DMS53 treated with DMSO at 0.1 percent for 48 hours (cell line): ENCODE results near the gene KEL.

Experiments used
- DNase-seq: peaks from one replicate; lab custom pipeline; 2025; ENCODE audit not compliant: unreplicated experiment; lab: John Stamatoyannopoulos, UW

The KEL gene

DNA sequence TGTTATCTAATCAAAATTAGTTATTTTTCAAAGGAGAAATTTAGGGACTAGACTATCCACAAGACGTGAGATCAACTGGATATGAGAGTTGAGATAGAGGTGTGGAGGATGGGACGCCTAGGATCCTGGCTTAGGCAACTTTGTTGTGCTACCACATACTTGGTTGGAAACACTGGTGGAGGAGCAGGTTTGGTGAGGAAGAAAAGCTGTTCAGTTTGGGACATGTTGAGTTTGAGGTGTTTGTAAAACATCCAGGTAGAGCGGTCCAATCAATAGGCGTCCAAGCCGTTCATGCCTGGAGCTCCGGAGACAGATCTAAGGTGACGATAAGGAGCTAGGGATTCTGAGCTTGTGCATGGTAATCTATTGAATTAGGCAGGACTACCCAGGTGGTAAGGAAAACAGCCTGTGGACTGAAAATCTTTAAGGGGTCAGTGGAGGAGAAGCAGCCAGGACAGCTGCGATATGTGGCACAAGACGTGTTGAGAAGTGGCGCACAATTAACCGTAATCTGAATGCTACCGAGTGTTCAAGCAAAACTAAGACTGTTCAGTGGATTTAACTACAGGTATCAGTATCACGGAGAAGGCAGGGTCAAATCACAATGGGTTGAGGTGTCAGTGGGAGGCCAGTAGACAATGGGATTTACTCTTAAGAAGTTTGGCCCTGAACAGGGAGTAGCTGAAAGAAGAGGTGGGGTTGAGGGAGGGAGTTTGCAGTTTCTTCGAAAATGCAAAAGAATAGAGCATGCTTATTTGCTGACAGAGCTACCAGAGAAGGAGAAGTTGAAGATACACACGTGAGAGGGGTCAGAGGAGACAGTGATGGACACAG lies 60.5 kb downstream of the KEL start:
- no peak for DNase-seq

DNA sequence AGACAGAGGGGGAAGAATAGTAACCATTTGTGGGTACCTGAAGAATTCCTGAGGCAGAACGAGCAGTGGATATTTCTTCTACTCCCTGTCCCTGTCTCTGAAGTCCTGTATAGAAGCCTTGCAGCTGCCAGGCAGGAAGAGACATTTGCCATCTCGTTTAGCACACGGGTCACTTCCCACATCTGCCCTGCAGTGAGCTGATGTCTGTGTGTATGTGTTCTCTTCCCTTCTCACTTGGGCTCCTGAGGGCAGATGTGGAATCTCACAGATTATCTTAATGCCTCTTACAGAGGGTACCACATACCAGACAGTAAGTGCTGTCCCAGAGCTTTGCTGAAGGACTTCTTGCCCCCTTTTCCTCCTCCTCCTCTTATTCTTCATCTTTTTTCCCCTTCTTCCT lies 62.5 kb downstream of the KEL start:
- DNase-seq: no peak

DNA sequence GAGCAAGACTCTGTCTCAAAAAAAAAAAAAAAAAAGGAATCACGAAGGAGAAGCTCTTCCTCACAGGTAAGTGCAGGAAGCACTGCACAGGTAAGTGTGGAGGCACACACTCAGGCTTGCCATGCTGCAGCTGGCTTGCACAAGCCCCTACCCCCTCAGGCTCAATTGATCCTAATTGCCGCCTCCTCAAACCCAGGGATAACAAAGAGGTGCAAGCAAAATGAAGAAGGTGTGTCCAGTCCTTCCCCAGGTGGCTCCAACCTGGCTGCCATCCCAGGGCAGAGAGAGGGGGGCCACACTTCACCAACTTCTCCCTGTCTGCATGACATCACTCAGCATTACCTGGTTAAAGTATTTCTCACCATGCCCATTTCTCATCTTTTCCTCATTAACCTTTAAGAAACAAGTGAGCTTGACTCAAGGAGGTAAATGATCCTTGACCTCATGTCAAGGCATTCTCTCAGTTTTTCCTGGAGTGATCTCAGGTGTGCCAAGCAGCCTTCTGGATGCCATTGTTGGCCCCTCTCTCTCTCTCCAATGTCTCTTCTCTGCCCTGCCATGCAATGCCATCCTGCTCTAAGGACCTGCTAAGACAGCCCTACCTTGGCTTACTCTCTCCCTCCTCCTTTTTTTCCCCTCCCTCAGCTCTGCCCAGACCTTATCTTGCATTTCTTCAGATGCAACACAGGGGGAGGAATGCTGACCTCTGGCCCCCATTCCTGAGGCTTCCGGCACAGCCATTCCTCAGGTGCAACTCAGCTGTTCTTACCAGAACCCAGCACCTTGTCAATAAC lies 63.6 kb downstream of the KEL start:
- DNase-seq: no peak

DNA sequence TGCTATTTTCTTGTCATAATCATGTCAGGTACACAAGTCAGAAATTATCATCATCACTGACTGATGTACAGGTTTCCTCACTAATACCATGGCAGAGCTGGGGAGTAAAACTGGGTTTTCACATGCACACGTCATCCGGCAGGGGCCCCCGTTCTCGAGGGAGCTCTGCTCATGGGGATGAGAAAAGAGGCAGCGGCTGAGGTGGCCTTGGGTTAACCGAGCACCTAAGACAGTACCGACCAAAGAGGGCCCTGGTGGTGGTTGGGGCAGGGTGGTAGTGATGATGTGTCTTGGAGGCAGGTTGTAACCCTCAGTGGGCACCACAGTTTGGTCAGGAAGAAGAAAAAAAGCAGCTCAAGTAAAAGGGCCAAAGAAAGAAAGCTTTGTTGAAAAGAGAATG lies 64.5 kb downstream of the KEL start:
- DNase-seq: no peak

DNA sequence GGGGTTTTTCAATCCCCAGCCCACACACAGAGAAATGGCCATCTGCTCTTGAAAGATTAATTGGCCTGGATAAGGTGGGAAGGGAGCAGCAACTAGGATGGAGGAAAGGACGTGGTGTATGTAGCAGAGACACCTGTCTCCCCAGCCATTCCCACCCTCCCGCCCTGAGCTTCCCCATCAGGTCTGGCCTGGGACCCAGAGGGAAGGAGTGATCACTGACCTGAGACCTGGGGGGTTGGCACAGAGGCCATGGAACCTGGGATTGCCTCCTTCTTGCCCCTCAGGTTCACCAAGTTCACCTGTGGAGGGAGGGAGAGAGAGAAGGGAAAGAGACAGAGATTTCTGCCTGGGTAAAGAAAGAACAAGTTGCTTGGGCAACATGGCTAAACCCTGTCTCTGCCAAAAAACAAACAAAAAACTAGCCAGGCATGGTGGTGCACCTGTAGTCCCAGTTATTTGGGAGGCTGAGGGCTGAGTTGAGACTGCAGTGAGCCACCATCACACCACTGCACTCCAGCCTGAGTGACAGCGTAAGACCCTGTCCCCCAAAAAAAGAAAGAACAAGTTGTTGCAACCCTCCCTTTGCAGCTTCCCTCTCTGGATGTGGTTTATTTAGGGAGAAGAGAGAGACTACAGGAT lies 65.3 kb downstream of the KEL start:
- no peak for DNase-seq

DNA sequence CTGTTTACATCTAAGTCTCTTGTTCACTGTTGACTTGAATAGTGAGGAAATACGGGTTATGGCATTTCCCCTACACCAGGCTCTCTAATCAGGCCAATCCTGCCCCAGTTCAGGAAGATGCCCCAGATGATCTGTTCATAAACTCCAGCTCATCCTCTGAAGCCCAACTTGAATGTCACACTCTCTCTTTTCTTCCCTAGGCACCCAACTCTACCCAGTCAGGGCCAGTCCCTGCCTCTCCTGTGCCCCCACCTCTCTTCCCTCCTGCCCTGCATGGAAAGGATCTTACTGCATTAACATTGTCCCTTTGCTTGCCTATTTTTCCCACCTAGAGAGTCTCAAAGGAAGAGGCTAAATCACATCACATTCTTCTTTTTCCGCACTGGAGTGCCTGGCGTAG lies 66.0 kb downstream of the KEL start:
- no peak for DNase-seq

DNA sequence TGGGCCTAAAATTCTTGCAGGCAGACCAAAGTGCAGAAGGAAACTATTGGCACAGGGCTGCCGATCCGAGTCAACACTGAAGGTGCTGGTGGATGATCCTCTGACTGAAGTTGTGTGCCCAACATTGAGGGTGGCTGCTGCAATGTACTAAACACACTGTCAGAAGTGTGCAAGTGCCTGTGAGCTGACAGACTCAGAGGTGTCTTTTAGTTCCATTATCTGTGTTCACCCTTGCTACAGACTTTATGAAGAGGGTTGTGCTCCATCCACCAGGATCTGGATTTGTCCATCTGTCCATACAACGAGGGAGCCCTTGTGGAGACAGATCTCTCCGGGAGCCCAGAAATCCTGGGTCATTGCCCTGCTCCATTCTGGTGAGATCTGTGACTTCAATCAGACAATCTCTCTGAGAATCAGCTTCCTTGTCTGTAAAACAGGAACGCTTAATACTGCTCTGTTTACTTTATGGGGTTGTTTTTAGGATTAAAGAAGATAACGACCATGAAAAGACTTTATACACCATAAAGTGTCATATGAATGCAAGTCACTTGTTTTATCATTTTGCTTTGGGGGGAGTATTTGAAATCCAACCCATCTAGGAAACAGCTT lies 67.1 kb downstream of the KEL start:
- DNase-seq: no peak

DNA sequence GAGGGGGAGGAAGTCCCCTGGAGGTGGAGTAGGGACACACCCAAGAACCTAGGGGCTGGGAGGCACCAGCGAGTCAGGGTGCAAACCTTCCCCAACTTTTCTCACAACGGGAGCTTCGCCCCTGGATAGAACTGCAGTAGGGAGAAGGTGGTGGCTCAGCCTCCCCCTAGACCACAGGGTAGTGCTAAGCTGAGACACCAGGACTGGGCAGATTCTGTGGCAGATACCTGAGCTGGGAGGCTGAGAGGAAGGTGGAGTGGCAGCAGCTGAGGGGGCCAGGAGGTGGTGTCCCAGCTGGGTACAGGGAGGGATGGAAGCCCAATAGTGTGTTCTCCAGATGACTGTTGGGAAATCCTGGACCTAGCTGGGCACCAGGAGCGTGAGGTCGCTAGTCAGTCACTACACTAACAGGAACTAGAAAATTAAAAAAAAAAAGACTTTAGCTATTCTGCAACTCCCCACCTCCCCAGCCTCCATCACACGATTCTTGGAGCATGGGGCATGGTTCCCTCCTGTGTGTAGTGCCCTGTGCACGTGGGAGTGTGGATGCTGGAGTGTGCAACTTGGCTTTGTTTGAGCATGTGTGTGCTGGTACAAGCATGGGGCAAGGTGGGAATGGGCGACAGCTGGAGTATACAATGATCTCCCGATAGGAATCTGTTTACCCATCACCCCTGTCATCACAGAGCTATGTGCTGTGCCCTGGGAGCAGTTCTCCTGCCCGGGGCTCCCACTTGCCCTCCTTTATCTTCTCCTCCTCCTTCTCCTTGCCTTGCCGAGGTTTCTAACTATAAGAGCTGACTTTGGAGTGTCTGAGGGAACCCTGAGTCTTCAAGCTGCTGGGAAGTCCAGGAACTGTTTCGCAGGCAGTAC lies 67.8 kb downstream of the KEL start:
- no peak for DNase-seq

DNA sequence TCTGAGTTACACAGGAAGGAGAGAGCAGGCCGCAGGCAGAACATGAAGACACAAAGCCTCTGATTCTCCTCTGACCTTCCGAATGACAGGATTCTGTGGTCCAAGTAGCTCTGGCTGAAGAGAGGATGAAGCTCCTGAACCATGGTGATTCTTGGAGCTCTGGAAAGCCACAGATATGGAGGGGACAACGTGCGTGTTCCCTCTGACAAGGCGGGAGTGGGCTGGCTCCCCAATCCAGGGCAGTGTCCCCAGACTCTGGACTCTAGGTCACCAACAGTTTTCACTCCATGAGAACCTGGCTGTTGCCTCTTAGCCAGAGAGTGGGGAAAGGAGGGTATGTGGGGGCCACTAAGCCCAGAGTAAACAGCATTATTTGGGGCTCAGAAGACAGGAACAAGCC lies 69.2 kb downstream of the KEL start:
- DNase-seq: no peak

DNA sequence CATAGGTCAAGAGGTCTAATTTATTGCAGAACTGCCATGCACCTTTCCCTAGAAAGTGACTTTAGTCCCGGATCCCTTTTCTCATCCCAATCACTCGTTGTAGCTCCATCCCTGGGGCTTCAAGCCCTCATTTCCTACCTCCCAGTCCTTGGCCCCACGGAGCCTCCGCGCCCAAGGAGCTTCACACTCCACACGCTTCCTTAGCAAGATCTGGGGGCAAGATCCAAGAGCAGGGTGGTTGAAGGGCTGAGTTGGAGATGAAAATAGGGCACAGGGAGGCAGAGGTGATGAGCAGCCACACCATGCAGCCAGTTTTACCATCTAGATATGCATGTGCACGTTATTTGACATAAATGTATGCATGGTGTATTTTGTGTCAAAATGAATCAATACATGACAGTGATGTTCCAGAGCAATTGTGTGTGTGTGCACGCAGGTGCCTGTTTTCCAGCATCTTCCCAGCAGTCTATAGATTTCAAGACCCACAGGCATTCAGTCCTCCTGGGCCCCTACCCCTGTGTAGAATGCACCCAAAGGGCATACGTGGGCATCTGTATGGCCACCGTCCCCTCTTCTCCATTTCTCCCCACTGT lies 70.6 kb downstream of the KEL start:
- no peak for DNase-seq
